EL (cell line): ENCODE results near the gene PEAK1.
"Not testable (repeated sequence)": the region's sequence is repeated elsewhere in the genome, so short reads cannot be mapped to it uniquely, and the experiment has no call there.

Experiments
- DNase-seq: peaks from one replicate; pipeline ENCODE4 v3.0.0-alpha.2; 2016

PEAK1 gene

DNA sequence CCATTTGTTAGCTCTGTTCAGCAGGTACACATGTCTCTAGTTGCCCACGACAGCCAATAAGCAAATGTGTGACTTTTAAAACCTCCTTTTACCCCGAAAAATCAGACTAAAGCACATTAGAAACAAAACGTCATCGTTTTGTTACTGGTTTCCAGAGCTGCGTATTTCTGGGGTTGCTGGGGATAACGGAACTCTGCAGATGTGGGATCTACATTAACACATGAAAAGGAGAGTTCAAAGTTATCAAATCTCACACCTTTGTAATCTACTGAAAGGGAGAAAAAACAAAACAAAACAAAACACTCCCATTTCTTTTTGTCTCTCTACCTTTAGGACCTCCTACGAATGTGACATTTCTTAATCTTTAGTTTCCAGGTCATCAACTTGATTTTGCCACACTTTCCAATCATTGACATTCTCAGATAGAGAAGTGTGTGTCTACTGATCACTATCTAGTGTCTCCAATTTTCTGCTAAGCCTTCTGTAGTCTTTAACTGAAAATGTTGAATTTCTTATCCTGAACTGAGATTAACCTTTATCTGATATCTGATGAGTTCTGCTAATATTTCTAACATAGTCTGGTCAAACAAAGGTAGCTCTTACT lies 256.0 kb downstream of the PEAK1 start:
- DNase-seq: no peak

GRCh38 chr15:77162872-77163633 lies 256.9 kb downstream of the PEAK1 start:
- no peak for DNase-seq

DNA sequence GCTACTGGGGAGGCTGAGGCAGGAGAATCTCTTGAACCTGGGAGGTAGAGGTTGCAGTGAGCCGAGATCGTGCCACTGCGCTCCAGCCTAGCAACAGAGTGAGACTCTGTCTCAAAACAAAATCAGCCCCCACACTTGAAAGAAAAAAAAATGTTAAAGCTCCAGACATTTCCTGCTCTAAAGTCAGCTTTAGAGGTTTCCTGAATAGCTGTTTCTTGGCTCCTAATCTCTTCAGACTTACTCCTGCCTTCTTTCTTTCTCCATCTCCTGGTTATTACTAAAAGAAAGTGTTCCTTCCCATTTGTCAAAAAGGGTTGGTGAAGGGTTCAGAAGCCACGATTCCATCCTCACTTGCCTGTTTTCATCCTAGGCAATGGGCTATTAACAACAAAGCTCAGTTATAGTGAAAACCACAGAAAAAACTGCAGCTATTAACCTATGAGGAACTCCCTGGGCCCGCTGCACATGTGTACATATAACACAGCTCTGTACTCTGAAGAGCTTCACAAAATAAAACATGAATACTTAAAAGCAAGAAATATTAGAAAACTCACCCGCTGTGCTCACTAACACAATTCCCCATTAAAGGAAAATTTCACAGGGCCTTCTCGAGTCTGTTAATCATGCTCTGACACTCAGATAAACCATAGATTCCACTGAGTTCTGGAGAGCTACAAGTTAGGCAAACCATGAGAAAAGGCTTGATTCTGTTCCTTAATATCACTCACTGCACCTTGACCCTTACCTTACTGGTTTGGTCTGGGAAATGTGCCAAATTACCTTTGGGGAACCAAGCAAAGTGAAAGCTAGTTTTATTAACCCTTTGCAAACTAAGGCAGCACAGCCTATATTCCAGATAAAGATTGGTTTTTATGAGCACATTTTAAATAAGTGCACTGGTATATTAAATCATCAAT lies 259.1 kb downstream of the PEAK1 start:
- DNase-seq: no peak

DNA sequence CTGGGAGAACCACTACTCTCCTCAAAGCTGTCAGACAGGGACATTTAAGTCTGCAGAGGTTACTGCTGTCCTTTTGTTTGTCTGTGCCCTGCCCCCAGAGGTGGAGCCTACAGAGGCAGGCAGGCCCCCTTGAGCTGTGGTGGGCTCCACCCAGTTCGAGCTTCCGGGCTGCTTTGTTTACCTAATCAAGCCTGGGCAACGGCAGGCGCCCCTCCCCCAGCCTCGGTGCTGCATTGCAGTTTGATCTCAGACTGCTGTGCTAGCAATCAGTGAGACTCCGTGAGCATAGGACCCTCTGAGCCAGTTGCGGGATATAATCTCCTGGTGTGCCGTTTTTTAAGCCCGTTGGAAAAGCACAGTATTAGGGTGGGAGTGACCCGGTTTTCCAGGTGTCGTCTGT lies 263.9 kb downstream of the PEAK1 start:
- not testable (repeated sequence) for DNase-seq

DNA sequence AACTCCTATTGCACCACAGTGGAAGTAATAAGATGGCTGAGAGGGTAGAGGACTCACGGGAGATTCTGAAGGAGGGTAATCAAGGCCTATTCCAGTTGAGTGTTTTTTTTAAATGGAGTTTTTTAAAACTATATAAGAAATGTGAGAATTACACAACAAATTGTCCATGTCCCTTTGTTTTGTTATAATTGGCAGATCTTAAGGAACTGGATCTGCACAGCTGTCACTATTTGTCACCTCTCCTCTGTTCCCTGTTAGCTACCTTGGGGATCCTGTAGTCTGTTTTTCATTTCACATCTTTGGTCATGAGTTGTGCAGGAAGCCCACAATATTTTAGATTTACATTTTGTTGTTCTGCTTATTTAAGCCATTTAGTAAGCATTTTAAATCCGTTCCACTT lies 271.7 kb downstream of the PEAK1 start:
- no peak for DNase-seq

- no peak for DNase-seq
These were observed 274.5 kb downstream of the PEAK1 start for GRCh38 chr15:77145370-77145769.

DNA sequence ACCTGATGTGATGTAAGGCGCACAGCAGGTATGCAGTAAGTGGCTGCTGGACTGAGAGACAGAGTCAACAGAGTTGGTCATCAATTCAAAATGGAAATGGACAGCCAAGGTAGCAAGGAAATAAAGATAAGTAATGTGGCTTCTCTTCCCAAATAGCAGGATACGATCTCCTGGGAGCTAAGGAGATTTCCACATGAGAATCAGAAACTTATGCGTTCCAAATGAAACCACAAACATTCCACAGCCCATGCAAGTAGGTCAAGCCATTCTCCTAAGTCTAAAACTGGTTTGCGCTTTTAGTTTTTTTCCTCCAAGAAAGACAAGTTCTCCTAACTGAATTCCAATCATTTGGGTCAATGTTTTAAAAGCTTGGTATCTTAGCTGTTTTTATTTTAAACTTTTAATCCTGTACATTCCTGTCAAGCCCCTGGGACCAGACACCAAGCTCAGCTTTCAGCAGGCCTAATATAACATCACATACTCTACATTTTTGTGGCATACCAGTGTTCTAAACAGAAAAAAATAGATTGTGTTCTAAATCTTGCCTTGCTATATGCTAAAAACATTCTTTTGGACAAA lies 275.3 kb downstream of the PEAK1 start:
- peak; percentile 95 for DNase-seq

DNA sequence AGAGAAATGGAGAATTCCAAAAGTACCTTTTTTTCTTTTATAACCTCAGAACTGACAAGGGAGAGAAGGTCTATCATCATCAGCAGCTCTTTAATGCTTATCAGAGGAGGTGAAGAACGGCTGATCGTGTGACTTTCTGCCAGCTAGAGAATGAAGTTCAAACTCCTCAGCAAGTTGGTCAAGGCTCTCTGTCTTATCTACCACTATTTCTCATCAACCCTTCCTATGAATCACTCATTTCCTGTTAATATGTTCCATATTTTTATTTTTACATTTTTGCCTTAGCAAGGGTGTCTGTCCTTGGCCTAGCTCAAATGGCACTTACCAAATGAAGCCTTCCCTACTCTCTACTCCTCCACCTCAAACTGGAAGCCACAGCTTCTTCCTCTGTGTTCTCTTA lies 275.9 kb downstream of the PEAK1 start:
- DNase-seq: peak; percentile 58

GRCh38 chr15:77143616-77144015 lies 276.3 kb downstream of the PEAK1 start:
- DNase-seq: peak; percentile 11

GRCh38 chr15:77143191-77143590 lies 276.7 kb downstream of the PEAK1 start:
- DNase-seq: no peak

DNA sequence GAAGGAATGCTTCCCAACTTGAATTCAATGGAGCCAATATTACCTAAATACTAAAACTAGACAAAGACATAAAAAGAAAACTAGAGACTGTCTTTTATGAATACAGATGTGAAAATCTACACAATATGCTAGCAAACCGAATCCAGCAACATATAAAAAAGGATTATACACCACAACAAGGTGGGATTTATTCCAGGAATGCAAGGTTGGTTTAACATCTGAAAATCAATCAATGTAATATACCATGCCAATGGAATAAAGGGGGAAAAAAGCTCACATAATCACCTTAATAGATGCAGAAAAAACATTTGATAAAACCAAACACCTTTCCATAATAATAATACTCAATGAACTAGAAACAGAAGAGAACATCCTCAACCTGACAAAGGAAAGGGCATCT lies 279.7 kb downstream of the PEAK1 start:
- DNase-seq: no peak

- no peak for DNase-seq
These were observed 280.6 kb downstream of the PEAK1 start for GRCh38 chr15:77139312-77139711.

DNA sequence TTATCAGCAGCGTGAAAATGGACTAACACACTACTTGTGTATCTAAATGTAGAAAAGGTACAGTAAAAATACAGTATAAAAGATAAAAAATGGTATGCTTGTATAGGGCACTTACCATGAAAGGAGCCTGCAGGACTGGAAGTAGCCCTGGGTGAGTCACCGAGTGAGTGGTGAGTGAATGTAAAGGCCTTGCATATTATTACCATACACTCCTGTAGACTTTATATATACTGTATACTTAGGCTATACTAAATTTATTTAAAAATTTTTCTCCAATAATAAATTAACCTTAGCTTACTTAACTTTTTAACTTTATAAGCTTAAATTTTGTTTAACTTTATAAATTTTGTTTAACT lies 281.8 kb downstream of the PEAK1 start:
- peak; percentile 37 for DNase-seq

DNA sequence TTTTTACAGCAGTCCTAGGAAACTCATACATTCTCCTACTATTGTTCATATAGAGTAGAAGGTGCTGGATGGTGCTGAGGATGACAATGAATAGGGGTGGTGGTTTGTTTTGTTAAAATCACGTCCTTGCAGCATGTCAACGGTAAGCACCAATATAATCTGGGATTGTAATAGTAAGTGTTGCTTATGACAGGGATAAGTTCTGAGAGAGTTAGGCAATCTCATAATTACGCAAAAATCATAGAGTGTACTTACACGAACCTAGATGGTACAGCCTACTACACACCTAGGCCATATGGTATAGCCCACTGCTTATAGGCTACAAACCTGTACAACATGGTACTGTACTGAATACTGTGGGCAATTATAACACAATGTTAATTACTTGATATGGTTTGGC lies 284.7 kb downstream of the PEAK1 start:
- DNase-seq: no peak

- no peak for DNase-seq
These were observed 289.5 kb downstream of the PEAK1 start for GRCh38 chr15:77130315-77130930.

DNA sequence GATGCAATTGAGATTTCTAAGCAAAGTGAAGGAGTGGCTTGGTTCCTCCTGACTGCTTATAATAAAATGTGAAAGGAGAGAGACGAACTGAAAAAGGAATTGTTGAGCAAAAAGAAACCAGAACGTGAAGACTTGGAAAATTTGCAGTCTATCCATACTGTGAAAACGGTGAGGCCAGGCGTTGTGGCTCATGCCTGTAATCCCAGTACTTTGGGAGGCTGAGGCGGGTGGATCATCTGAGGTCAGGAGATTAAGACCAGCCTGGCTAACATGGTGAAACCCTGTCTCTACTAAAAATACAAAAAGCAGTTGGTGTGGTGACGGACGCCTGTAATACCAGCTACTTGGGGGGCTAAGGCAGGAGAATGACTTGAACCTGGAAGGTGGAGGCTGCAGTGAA lies 292.3 kb downstream of the PEAK1 start:
- DNase-seq: no peak

GRCh38 chr15:77126529-77127326 lies 293.2 kb downstream of the PEAK1 start:
- no peak for DNase-seq

GRCh38 chr15:77123854-77124253 lies 296.1 kb downstream of the PEAK1 start:
- no peak for DNase-seq

DNA sequence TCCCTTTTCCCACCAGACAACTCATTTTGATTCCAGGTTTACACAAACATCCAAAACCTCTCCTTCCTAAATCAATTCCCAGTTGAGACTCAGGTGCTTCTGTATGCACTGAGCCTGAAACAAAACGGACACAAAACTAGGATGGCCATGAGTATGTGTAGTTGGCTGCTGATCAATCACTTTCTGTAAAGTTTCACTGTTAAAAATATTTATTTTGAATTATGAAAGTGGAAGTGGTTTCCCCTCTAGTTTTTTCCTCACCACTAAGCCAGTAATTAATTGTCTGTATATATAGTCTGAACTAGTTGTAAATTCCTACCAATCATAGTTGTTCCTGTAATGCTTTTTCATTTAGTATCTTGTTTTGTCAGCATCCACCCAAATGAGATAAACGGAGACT lies 297.3 kb downstream of the PEAK1 start:
- DNase-seq: no peak

GRCh38 chr15:77121599-77121998 lies 298.3 kb downstream of the PEAK1 start:
- no peak for DNase-seq

DNA sequence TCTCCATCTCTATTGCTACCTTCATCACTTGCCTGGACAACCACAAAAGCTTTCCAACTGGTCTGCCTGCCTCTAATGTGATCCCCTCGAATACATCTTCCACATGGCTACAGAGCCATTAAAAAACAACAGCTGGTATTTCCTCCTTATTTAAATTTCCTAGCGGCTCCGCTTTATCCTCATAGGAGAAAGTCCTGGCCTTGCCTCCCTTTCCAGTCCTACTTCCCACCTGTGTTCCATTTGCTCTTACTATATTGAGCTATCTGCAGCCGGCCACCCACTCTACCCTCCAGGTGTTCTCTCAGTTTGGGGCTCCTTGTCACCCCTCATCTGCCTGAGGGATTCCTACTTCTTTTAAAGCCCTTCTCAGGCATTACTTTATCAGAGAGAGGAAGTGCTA lies 299.3 kb downstream of the PEAK1 start:
- no peak for DNase-seq

- DNase-seq: no peak
These were observed 300.5 kb downstream of the PEAK1 start for GRCh38 chr15:77119446-77119845.
